Mesendoderm (in vitro differentiated cells): ENCODE data around the gene RFX3.
A peak's percentile ranks its signal among the peaks of the same experiment; 100 is the strongest.

Source experiments
- DNase-seq: peaks from one replicate; pipeline ENCODE4 v3.0.0; 2013
- H2AK5ac ChIP-seq: 2 replicates; pipeline ENCODE4 v1.6.1; 2013; ENCODE audit warnings: low read length, inconsistent platforms
- H2BK120ac ChIP-seq: 2 replicates; pipeline ENCODE4 v1.6.1; 2013; ENCODE audit warnings: low read depth, mild to moderate bottlenecking, low read length, moderate library complexity, mixed read lengths
- H2BK15ac ChIP-seq: replicated peaks from 2 replicates; pipeline ENCODE4 v1.6.1; 2013; ENCODE audit warnings: low read depth, mild to moderate bottlenecking, moderate library complexity
- H2BK5ac ChIP-seq: 2 replicates; pipeline ENCODE4 v1.6.1; 2013; ENCODE audit warnings: low read length, inconsistent platforms
- H3K18ac ChIP-seq: 2 replicates; pipeline ENCODE4 v1.6.1; 2013; ENCODE audit warnings: mild to moderate bottlenecking, low read length, mixed read lengths
- H3K23ac ChIP-seq: one replicate; pipeline ENCODE4 v1.6.1; 2013; ENCODE audit warnings: low read length
- H3K27ac ChIP-seq: 2 replicates; pipeline ENCODE4 v1.5.1; 2013; ENCODE audit warnings: low read depth, mild to moderate bottlenecking, inconsistent platforms, low read length, moderate library complexity
- H3K27me3 ChIP-seq: 2 replicates; pipeline ENCODE4 v1.6.1; 2013; ENCODE audit warnings: low read length, control low read depth, mild to moderate bottlenecking, inconsistent platforms; ENCODE audit not compliant: insufficient read depth, poor library complexity
- H3K36me3 ChIP-seq: 2 replicates; pipeline ENCODE4 v1.6.1; 2013; ENCODE audit warnings: low read length, inconsistent platforms; ENCODE audit not compliant: control insufficient read depth, insufficient read depth
- H3K4ac ChIP-seq: one replicate; pipeline ENCODE4 v1.6.1; 2013; ENCODE audit warnings: low read depth, mild to moderate bottlenecking, low read length, moderate library complexity
- H3K4me1 ChIP-seq: 2 replicates; pipeline ENCODE4 v1.6.1; 2013; ENCODE audit warnings: low read depth, low read length, inconsistent platforms; ENCODE audit not compliant: control insufficient read depth
- H3K4me2 ChIP-seq: 2 replicates; pipeline ENCODE4 v1.6.1; 2013; ENCODE audit warnings: low read length
- H3K4me3 ChIP-seq: 2 replicates; pipeline ENCODE4 v1.5.1; 2013; ENCODE audit warnings: mild to moderate bottlenecking, low read length
- H3K56ac ChIP-seq: one replicate; pipeline ENCODE4 v1.6.1; 2013; ENCODE audit warnings: low read length
- H3K79me1 ChIP-seq: 2 replicates; pipeline ENCODE4 v1.6.1; 2013; ENCODE audit warnings: low read length, inconsistent platforms
- H3K79me2 ChIP-seq: 2 replicates; pipeline ENCODE4 v1.6.1; 2013; ENCODE audit warnings: mild to moderate bottlenecking, low read length; ENCODE audit not compliant: control insufficient read depth, insufficient read depth
- H3K9ac ChIP-seq: 2 replicates; pipeline ENCODE4 v1.6.1; 2013; ENCODE audit warnings: low read length, inconsistent platforms
- H4K5ac ChIP-seq: one replicate; pipeline ENCODE4 v1.6.1; 2013; ENCODE audit warnings: low read length
- H4K8ac ChIP-seq: one replicate; pipeline ENCODE4 v1.6.1; 2013; ENCODE audit warnings: low read depth, mild to moderate bottlenecking, control low read depth, low read length, moderate library complexity
- WGBS: extraction: QIAGEN DNeasy Blood & Tissue Kit; methylation state at CpG from one replicate; pipeline ENCODE4 v1.1.7; 2013; ENCODE audit warnings: low lambda C conversion rate, missing lambda C conversion rate; ENCODE audit not compliant: insufficient coverage; ENCODE audit errors: extremely low coverage; 5-methylcytosine and 5-hydroxymethylcytosine counted together

The RFX3 gene

GRCh38 chr9:3251309-3251708 is 274.5 kb downstream of the RFX3 start:
- H3K4me2 ChIP-seq, result no peak overlapping the region
- no peaks in the 10 kb centered on the region for H3K79me2 ChIP-seq
- no peak overlapping the region for H2BK5ac ChIP-seq
- no peak overlapping the region for H2BK120ac ChIP-seq
- no peak overlapping the region for H3K4me3 ChIP-seq
- H2BK15ac ChIP-seq, result no peak overlapping the region
- no peak overlapping the region for H3K23ac ChIP-seq
- no peak overlapping the region for H3K18ac ChIP-seq
- H3K4me1 ChIP-seq, result no peaks in the 10 kb centered on the region
- no peaks in the 10 kb centered on the region for H3K36me3 ChIP-seq
- no peak overlapping the region for H4K8ac ChIP-seq
- H3K79me1 ChIP-seq, result no peaks in the 10 kb centered on the region
- no CpG with 5 or more reads among the region's 2 CpGs for WGBS
- no peak overlapping the region for H3K9ac ChIP-seq
- no peak overlapping the region for H3K4ac ChIP-seq
- H3K27me3 ChIP-seq, result no peaks in the 10 kb centered on the region
- no peak for DNase-seq
- no peak overlapping the region for H3K56ac ChIP-seq
- H3K27ac ChIP-seq, result no peak overlapping the region
- no peak overlapping the region for H2AK5ac ChIP-seq
- H4K5ac ChIP-seq, result no peak overlapping the region

- Histone ChIP-seq H3K23ac (no peak overlapping the region), H2AK5ac (no peak overlapping the region), H2BK15ac (no peak overlapping the region), H3K4me2 (no peak overlapping the region), H3K27ac (no peak overlapping the region), H3K4me1 (no peaks in the 10 kb centered on the region), H3K79me2 (no peaks in the 10 kb centered on the region), H4K5ac (no peak overlapping the region), H3K9ac (no peak overlapping the region), H3K18ac (no peak overlapping the region), H2BK120ac (no peak overlapping the region), H3K4ac (no peak overlapping the region), H3K27me3 (no peaks in the 10 kb centered on the region), H3K56ac (no peak overlapping the region), H3K4me3 (no peak overlapping the region), H4K8ac (no peak overlapping the region), H2BK5ac (no peak overlapping the region), H3K79me1 (no peaks in the 10 kb centered on the region), H3K36me3 (no peaks in the 10 kb centered on the region)
- no peak for DNase-seq
- WGBS, result 100% methylated on average over 1 of the region's 4 CpGs
Observed at GRCh38 chr9:3250741-3251140, 275.1 kb downstream of the RFX3 start.

GRCh38 chr9:3247211-3247610 is 278.6 kb downstream of the RFX3 start:
- no peaks in the 10 kb centered on the region for H3K36me3 ChIP-seq

GRCh38 chr9:3246241-3246640 is 279.6 kb downstream of the RFX3 start:
- Histone ChIP-seq H3K27me3 (no peaks in the 10 kb centered on the region), H3K56ac (no peak overlapping the region), H3K4me3 (no peak overlapping the region), H3K79me2 (no peaks in the 10 kb centered on the region), H3K27ac (no peak overlapping the region), H3K36me3 (no peaks in the 10 kb centered on the region), H3K4ac (no peak overlapping the region), H3K18ac (no peak overlapping the region), H2BK120ac (no peak overlapping the region), H4K8ac (no peak overlapping the region), H3K4me2 (no peak overlapping the region), H2BK15ac (no peak overlapping the region), H3K79me1 (no peaks in the 10 kb centered on the region), H3K23ac (no peak overlapping the region), H2AK5ac (no peak overlapping the region), H2BK5ac (no peak overlapping the region), H4K5ac (no peak overlapping the region), H3K4me1 (no peaks in the 10 kb centered on the region), H3K9ac (no peak overlapping the region)
- WGBS, result no CpG with 5 or more reads among the region's 3 CpGs
- DNase-seq, result no peak

More at GRCh38 chr9:3247211-3247610, 278.6 kb downstream of the RFX3 start:
- Histone ChIP-seq H3K27me3 (no peaks in the 10 kb centered on the region), H3K4me3 (no peak overlapping the region), H3K9ac (no peak overlapping the region), H3K79me1 (no peaks in the 10 kb centered on the region), H2BK5ac (no peak overlapping the region), H4K8ac (no peak overlapping the region), H3K4ac (no peak overlapping the region), H3K4me2 (no peak overlapping the region), H3K56ac (no peak overlapping the region), H2BK15ac (no peak overlapping the region), H3K79me2 (no peaks in the 10 kb centered on the region), H3K4me1 (no peaks in the 10 kb centered on the region), H4K5ac (no peak overlapping the region), H3K18ac (no peak overlapping the region), H3K27ac (no peak overlapping the region), H2AK5ac (no peak overlapping the region), H2BK120ac (no peak overlapping the region), H3K23ac (no peak overlapping the region)
- no CpG with 5 or more reads among the region's 3 CpGs for WGBS
- DNase-seq, result no peak

- Histone ChIP-seq H4K8ac (no peak overlapping the region), H3K27ac (no peak overlapping the region), H2AK5ac (no peak overlapping the region), H3K23ac (no peak overlapping the region), H3K79me1 (no peaks in the 10 kb centered on the region), H3K9ac (no peak overlapping the region), H3K4me2 (no peak overlapping the region), H4K5ac (no peak overlapping the region), H3K36me3 (no peaks in the 10 kb centered on the region), H2BK5ac (no peak overlapping the region), H2BK15ac (no peak overlapping the region), H3K18ac (no peak overlapping the region), H3K4ac (no peak overlapping the region), H3K79me2 (no peaks in the 10 kb centered on the region), H3K4me3 (no peak overlapping the region), H3K4me1 (no peaks in the 10 kb centered on the region), H2BK120ac (no peak overlapping the region), H3K56ac (no peak overlapping the region), H3K27me3 (no peaks in the 10 kb centered on the region)
- DNase-seq, result peak; percentile 14
- WGBS, result no CpG with 5 or more reads among the region's 5 CpGs
Observed at GRCh38 chr9:3244963-3245653, 280.7 kb downstream of the RFX3 start.

GRCh38 chr9:3243683-3244082 is 282.1 kb downstream of the RFX3 start:
- no CpG with 5 or more reads among the region's 4 CpGs for WGBS

More at GRCh38 chr9:3243683-3244082, 282.1 kb downstream of the RFX3 start:
- H2BK120ac ChIP-seq, result no peak overlapping the region
- H2AK5ac ChIP-seq, result no peak overlapping the region
- no peak overlapping the region for H2BK15ac ChIP-seq
- DNase-seq, result no peak
- no peaks in the 10 kb centered on the region for H3K79me2 ChIP-seq
- H3K79me1 ChIP-seq, result no peaks in the 10 kb centered on the region
- H3K4ac ChIP-seq, result no peak overlapping the region
- no peak overlapping the region for H4K5ac ChIP-seq
- H3K27ac ChIP-seq, result no peak overlapping the region
- no peak overlapping the region for H3K56ac ChIP-seq
- no peak overlapping the region for H3K9ac ChIP-seq
- H4K8ac ChIP-seq, result no peak overlapping the region
- no peak overlapping the region for H3K4me2 ChIP-seq
- H3K27me3 ChIP-seq, result no peaks in the 10 kb centered on the region
- H3K36me3 ChIP-seq, result no peaks in the 10 kb centered on the region
- H3K23ac ChIP-seq, result no peak overlapping the region
- no peak overlapping the region for H2BK5ac ChIP-seq
- H3K18ac ChIP-seq, result no peak overlapping the region
- no peak overlapping the region for H3K4me3 ChIP-seq
- no peaks in the 10 kb centered on the region for H3K4me1 ChIP-seq
